Endothelial cell of umbilical vein (primary cell): ENCODE results near the gene PCDHA10.
"Not testable (repeated sequence)": the region's sequence is repeated elsewhere in the genome, so short reads cannot be mapped to it uniquely, and the experiment has no call there.

Source experiments
- EZH2 ChIP-seq: IDR thresholded peaks from 2 replicates; pipeline ENCODE4 v1.6.1; 2012; ENCODE audit warnings: borderline replicate concordance, low read depth, mild to moderate bottlenecking, moderate library complexity, low read length, inconsistent platforms; ENCODE audit not compliant: severe bottlenecking
- FOS ChIP-seq: IDR thresholded peaks from 2 replicates; pipeline ENCODE4 v1.6.1; 2011; ENCODE audit warnings: mild to moderate bottlenecking, low read length, moderate library complexity, borderline replicate concordance; ENCODE audit not compliant: insufficient read depth
- JUN ChIP-seq: IDR thresholded peaks from 2 replicates; pipeline ENCODE4 v1.6.1; 2011; ENCODE audit warnings: borderline replicate concordance, low read depth; ENCODE audit not compliant: insufficient read length, insufficient read depth
- MYC ChIP-seq: IDR thresholded peaks from one replicate; pipeline ENCODE4 v1.6.1; 2011; ENCODE audit warnings: mild to moderate bottlenecking, low read depth, low read length
- POLR2A ChIP-seq: IDR thresholded peaks from 2 replicates; pipeline ENCODE4 v1.6.1; 2012; ENCODE audit warnings: low read depth, mild to moderate bottlenecking, control low read depth, low read length
- POLR2AphosphoS5 ChIP-seq: IDR thresholded peaks from 2 replicates; pipeline ENCODE4 v1.6.1; 2012; ENCODE audit warnings: low read depth, mild to moderate bottlenecking, control low read depth, low read length, moderate library complexity; ENCODE audit not compliant: insufficient read depth
- TF ChIP-seq, protein P1 (sequence below), 2 donors: IDR thresholded peaks; 1 replicate in 1 of 2; 2 replicates in 1 of 2; pipeline ENCODE4 v1.5.1; 2011; ENCODE audit warnings: low read length in 2 of 2, mild to moderate bottlenecking in 2 of 2, moderate library complexity in 2 of 2, control low read depth in 1 of 2, inconsistent platforms in 1 of 2, low read depth in 1 of 2; ENCODE audit not compliant: insufficient read depth in 1 of 2; ENCODE audit errors: extremely low read depth in 1 of 2
- TF ChIP-seq, protein P2 (sequence below): IDR thresholded peaks from 2 replicates; pipeline ENCODE4 v1.6.1; 2011; ENCODE audit not compliant: insufficient read depth, insufficient read length

DNA sequence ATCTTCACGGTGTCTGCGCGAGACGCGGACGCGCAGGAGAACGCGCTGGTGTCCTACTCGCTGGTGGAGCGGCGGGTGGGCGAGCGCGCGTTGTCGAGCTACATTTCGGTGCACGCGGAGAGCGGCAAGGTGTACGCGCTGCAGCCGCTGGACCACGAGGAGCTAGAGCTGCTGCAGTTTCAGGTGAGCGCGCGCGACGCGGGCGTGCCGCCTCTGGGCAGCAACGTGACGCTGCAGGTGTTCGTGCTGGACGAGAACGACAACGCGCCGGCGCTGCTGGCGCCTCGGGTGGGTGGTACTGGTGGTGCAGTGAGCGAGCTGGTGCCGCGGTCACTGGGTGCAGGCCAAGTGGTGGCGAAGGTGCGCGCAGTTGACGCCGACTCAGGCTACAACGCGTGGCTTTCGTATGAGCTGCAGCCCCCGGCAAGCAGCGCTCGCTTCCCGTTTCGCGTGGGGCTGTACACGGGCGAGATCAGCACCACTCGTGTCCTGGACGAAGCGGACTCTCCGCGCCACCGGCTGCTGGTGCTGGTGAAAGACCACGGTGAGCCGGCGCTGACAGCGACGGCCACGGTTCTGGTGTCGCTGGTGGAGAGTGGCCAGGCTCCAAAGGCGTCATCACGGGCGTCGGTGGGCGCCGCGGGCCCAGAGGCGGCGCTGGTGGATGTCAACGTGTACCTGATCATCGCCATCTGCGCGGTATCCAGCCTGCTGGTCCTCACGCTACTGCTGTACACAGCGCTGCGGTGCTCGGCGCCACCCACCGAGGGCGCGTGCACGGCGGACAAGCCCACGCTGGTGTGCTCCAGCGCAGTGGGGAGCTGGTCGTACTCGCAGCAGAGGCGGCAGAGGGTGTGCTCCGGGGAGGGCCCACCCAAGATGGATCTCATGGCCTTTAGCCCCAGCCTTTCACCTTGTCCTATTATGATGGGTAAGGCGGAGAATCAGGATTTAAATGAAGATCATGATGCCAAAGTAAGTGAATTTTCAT, 25.9 kb upstream of the PCDHA10 start:
- not testable (repeated sequence) for TF ChIP-seq POLR2A, EZH2, JUN, POLR2AphosphoS5, MYC, FOS
- TF ChIP-seq, protein P1, sequence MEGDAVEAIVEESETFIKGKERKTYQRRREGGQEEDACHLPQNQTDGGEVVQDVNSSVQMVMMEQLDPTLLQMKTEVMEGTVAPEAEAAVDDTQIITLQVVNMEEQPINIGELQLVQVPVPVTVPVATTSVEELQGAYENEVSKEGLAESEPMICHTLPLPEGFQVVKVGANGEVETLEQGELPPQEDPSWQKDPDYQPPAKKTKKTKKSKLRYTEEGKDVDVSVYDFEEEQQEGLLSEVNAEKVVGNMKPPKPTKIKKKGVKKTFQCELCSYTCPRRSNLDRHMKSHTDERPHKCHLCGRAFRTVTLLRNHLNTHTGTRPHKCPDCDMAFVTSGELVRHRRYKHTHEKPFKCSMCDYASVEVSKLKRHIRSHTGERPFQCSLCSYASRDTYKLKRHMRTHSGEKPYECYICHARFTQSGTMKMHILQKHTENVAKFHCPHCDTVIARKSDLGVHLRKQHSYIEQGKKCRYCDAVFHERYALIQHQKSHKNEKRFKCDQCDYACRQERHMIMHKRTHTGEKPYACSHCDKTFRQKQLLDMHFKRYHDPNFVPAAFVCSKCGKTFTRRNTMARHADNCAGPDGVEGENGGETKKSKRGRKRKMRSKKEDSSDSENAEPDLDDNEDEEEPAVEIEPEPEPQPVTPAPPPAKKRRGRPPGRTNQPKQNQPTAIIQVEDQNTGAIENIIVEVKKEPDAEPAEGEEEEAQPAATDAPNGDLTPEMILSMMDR (IDR thresholded peaks at IDR 0.05; ENCODE audit: extremely low read depth in 1 of 2, insufficient read depth in 1 of 2, low read depth in 1 of 2, low read length in 2 of 2), result not testable (repeated sequence)
- TF ChIP-seq, protein P2, sequence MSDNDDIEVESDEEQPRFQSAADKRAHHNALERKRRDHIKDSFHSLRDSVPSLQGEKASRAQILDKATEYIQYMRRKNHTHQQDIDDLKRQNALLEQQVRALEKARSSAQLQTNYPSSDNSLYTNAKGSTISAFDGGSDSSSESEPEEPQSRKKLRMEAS, result not testable (repeated sequence)
